ENCODE measurements around the gene UBR4.

UBR4 gene

GRCh38 chr1:19154876-19155275 lies 55.2 kb downstream of the UBR4 start:
- TF ChIP-seq CTCF (IDR thresholded peaks at IDR 0.05; ENCODE audit: extremely low read depth, missing control alignments), result no peak
- DNase-seq (ENCODE audit: low spot score), result no peak

DNA sequence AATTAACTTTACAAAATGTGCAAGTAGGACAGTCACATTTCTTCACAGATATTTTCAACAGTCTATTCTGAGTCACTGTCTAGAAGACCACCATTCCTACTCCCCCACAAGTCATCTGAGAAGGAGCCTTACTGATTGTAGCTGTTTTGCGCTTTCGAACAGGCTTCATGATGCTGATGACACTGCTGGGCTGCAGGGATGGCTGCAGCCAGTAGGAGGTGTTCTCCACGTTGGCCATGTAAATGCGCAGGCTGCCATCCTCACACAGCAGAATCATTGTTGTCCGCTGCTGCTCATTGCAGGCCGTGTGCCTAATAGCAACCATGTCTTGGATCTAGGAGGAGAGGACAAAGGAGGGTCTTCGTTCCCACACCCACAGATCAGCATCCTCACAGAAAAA lies 56.9 kb downstream of the UBR4 start:
- TF ChIP-seq CTCF (IDR thresholded peaks at IDR 0.05; ENCODE audit: extremely low read depth, missing control alignments), result no peak
- no peak for DNase-seq (ENCODE audit: low spot score)

DNA sequence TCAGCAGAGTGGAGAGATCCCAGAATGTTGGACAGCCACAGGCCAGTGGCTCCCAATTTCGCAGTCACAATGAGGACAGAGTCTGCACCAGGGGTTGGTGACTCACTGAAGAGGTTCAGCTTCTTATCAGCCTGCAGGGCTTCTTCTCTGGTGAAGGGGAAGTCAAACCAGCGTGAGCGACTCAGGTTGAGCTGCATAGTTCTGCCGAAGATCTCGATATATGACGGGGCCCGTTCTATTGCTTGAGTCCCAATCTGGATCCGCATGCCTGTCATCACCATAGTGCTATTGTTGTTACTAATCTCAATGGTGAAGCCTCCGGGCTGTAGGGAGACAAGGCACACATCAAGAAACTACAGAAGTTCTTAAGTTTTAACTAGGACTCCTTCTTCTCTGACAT lies 58.5 kb downstream of the UBR4 start:
- DNase-seq (ENCODE audit: low spot score), result no peak
- no peak for TF ChIP-seq CTCF (IDR thresholded peaks at IDR 0.05; ENCODE audit: extremely low read depth, missing control alignments)

DNA sequence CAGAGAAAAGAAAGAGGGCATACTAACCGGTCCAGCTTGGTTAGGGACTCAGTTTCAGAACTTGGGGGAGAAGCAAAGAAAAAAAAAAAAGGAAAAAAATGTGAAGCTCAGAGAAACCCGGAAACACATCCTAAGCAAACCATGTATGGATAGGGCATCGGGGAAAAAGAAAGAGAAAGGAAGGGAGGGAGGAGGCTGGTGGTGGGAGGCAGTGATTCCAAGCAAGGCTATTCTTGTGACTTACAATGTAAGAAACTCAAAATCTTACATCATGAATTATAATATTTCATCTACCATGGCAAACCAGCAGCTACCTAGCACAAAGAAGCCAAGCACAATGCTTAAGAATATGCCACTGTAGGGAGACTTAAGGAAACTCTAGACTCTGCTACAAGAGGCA lies 60.3 kb downstream of the UBR4 start:
- no peak for DNase-seq (ENCODE audit: low spot score)
- TF ChIP-seq CTCF (IDR thresholded peaks at IDR 0.05; ENCODE audit: extremely low read depth, missing control alignments), result no peak

DNA sequence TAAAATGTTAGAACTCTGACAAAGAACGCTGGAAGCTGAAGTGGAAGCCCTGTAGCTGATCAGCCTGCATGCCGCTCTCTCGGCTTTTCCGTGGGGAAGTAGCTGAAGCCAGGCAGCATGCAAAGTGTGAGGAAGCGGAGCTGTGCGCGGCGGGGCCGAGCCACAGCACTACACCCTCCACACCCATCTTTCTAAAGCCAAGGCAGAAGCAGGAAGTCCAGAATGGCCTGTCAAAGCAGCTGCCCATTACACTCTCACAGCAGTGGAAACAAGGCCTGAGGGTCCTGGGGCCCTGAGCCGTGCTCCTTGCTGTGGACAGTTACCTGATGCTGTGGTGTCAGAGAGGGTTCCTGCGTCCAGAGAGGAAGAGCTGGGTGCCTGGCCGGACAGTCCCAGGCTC lies 69.6 kb downstream of the UBR4 start:
- TF ChIP-seq CTCF (IDR thresholded peaks at IDR 0.05; ENCODE audit: extremely low read depth, missing control alignments), result no peak
- DNase-seq (ENCODE audit: low spot score), result no peak

DNA sequence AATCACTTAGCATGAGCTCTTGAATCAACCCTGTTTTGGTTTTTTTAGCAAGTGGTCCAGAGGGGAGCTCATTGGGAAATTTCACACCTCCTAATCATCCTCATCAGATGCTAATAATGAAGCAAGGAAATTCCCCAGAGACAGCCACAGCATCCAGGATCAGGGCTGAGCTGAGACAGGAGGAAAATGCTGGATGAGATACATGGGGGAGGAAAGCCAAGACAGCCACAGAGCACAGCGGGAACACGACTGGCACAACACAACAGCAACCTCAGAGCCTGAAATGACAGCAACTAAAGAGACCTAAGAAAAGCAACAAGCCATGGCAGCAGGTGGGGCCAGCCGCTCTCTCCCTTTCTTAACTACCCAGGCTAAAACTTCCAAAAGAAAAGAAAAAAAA lies 70.4 kb downstream of the UBR4 start:
- no peak for TF ChIP-seq CTCF (IDR thresholded peaks at IDR 0.05; ENCODE audit: extremely low read depth, missing control alignments)

GRCh38 chr1:19138958-19139581 lies 71.0 kb downstream of the UBR4 start:
- no peak for DNase-seq (ENCODE audit: low spot score)
- no peak for TF ChIP-seq CTCF (IDR thresholded peaks at IDR 0.05; ENCODE audit: extremely low read depth, missing control alignments)

More for the DNA sequence above, 70.4 kb downstream of the UBR4 start:
- DNase-seq (ENCODE audit: low spot score), result no peak

Data from GM20000 (cell line).